ENCODE results near the gene IL15RA. TPM values are rescaled to one million over a fixed set of nuclear protein-coding genes. Genes with fewer than 3 reads are reported as not detected.

IL15RA gene
- total RNA-seq, 4 donors from 2014 or later: 19.4 to 38.0 (median 34.9) TPM

GRCh38 chr10:5933909-5934546 lies 43.3 kb downstream of the IL15RA start:
- Histone ChIP-seq H3K27me3 (no peaks in the 10 kb centered on the region), H3K4me3 (no peak overlapping the region), H3K4me1 (no peaks in the 10 kb centered on the region), H3K27ac (no peak overlapping the region), H3K36me3 (peaks cover 0 to 67% (median 0%) of the 10 kb centered on the region in 3 donors), H3K9me3 (no peaks in the 10 kb centered on the region)
- TF ChIP-seq POLR2A (IDR thresholded peaks at IDR 0.05) (no peak), CTCF (IDR thresholded peaks at IDR 0.05) (no peak)
- no peak for DNase-seq

- no peak overlapping the region for H3K4me3 ChIP-seq
- H3K9me3 ChIP-seq: no peaks in the 10 kb centered on the region
- TF ChIP-seq CTCF (IDR thresholded peaks at IDR 0.05) (no peak), POLR2A (IDR thresholded peaks at IDR 0.05) (no peak)
- peaks cover 0 to 73% (median 0%) of the 10 kb centered on the region in 3 donors for H3K36me3 ChIP-seq
- no peak overlapping the region for H3K27ac ChIP-seq
- no peaks in the 10 kb centered on the region for H3K4me1 ChIP-seq
- H3K27me3 ChIP-seq: no peaks in the 10 kb centered on the region
- DNase-seq: no peak
Measured at GRCh38 chr10:5932345-5932744, 45.0 kb downstream of the IL15RA start.

DNA sequence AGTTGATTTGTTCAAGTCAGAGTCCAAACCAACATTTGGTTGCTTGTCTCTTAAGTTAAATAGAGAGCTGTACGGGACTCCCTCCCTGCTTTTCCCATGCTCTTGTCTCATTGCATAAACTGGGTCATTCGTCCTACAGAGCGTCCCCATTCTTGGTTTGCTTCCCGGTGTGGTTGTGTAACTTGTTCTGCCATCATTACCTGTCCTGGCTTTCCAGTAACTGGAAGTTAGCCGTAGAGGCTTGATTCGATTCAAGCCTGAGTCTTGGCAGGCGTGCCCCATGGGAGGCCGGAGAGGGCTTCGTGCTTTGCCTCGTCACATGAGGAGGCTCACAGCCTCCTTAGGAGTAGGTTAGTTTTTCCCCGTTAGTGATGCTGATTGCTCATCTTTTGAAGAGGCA lies 47.1 kb downstream of the IL15RA start:
- no peaks in the 10 kb centered on the region for H3K4me1 ChIP-seq
- no peaks in the 10 kb centered on the region for H3K9me3 ChIP-seq
- no peak overlapping the region for H3K4me3 ChIP-seq
- no peaks in the 10 kb centered on the region for H3K27me3 ChIP-seq
- no peak overlapping the region for H3K27ac ChIP-seq
- DNase-seq: no peak
- no peak for TF ChIP-seq POLR2A (IDR thresholded peaks at IDR 0.05)
- no peak for TF ChIP-seq CTCF (IDR thresholded peaks at IDR 0.05)
- peaks cover 0 to 74% (median 0%) of the 10 kb centered on the region in 3 donors for H3K36me3 ChIP-seq

DNA sequence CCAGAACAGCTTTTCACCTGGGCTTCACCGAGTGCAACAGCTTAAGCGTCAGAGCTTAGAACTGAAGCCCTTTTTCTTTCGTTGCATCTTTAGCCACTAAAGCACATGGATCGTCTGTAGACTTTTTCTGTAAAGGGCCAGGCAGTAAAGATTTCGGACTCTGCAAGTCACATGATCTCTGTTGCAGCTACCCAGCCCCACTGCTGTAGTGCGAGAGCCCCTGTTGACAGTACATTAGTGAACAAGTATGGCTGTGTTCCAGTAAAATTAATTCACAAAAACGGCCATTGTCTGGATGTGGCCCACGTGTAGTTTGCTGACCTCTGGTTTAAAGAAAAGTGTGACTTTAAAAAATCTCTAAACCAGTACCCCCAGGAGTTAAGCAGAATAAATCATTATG lies 47.9 kb downstream of the IL15RA start:
- Histone ChIP-seq H3K27ac (no peak overlapping the region), H3K4me3 (no peak overlapping the region), H3K36me3 (peaks cover 0 to 81% (median 0%) of the 10 kb centered on the region in 3 donors), H3K4me1 (no peaks in the 10 kb centered on the region), H3K27me3 (no peaks in the 10 kb centered on the region), H3K9me3 (no peaks in the 10 kb centered on the region)
- no peak for DNase-seq
- no peak for TF ChIP-seq POLR2A (IDR thresholded peaks at IDR 0.05)
- TF ChIP-seq CTCF (IDR thresholded peaks at IDR 0.05): no peak

- no peak for DNase-seq
- H3K36me3 ChIP-seq: peaks cover 0 to 96% (median 0%) of the 10 kb centered on the region in 3 donors
- H3K4me1 ChIP-seq: no peaks in the 10 kb centered on the region
- H3K4me3 ChIP-seq: no peak overlapping the region
- H3K9me3 ChIP-seq: no peaks in the 10 kb centered on the region
- H3K27me3 ChIP-seq: no peaks in the 10 kb centered on the region
- no peak for TF ChIP-seq CTCF (IDR thresholded peaks at IDR 0.05)
- no peak for TF ChIP-seq POLR2A (IDR thresholded peaks at IDR 0.05)
- H3K27ac ChIP-seq: peak overlapping the region in 2 of 4 donors; percentile 17
Measured at GRCh38 chr10:5927306-5927705, 50.0 kb downstream of the IL15RA start.
